ENCODE results near the gene FBXL17. TPM values are rescaled to one million over a fixed set of nuclear protein-coding genes. Genes with fewer than 3 reads are reported as not detected.

FBXL17 gene
- total RNA-seq, 2 experiments from 2014 or later, result 6.6 to 9.4 TPM

- peaks cover 14% of the 10 kb centered on the region for H3K9me3 Mint-ChIP-seq (ENCODE audit: insufficient read depth)
- no peak overlapping the region for H3K4me3 Mint-ChIP-seq
- H3K27ac Mint-ChIP-seq, result no peak overlapping the region
- H3K27me3 Mint-ChIP-seq (ENCODE audit: low read depth), result no peaks in the 10 kb centered on the region
- DNase-seq, result no peak
- H3K36me3 Mint-ChIP-seq (ENCODE audit: low read depth), result no peaks in the 10 kb centered on the region
- ATAC-seq, result no peak
- CTCF ChIA-PET, result no interaction called here
- POLR2A ChIA-PET, result no interaction called here
- no peaks in the 10 kb centered on the region for H3K4me1 Mint-ChIP-seq (ENCODE audit: low read depth)
These were observed 159.9 kb downstream of the FBXL17 start for GRCh38 chr5:108222011-108222410.

GRCh38 chr5:108220834-108221233, 161.1 kb downstream of the FBXL17 start:
- H3K36me3 Mint-ChIP-seq (ENCODE audit: low read depth), result no peaks in the 10 kb centered on the region

GRCh38 chr5:108216890-108217289, 165.0 kb downstream of the FBXL17 start:
- no peak overlapping the region for H3K4me3 Mint-ChIP-seq
- no peak for DNase-seq
- H3K4me1 Mint-ChIP-seq (ENCODE audit: low read depth), result no peaks in the 10 kb centered on the region
- no peak overlapping the region for H3K27ac Mint-ChIP-seq
- POLR2A ChIA-PET, result no interaction called here
- H3K9me3 Mint-ChIP-seq (ENCODE audit: insufficient read depth), result peaks cover 20% of the 10 kb centered on the region
- H3K27me3 Mint-ChIP-seq (ENCODE audit: low read depth), result no peaks in the 10 kb centered on the region
- no peak for ATAC-seq
- H3K36me3 Mint-ChIP-seq (ENCODE audit: low read depth), result no peaks in the 10 kb centered on the region
- CTCF ChIA-PET, result no interaction called here

More at GRCh38 chr5:108220834-108221233, 161.1 kb downstream of the FBXL17 start:
- Mint-ChIP-seq H3K4me3 (no peak overlapping the region), H3K9me3 (ENCODE audit: insufficient read depth) (peaks cover 13% of the 10 kb centered on the region), H3K27me3 (ENCODE audit: low read depth) (no peaks in the 10 kb centered on the region), H3K27ac (no peak overlapping the region), H3K4me1 (ENCODE audit: low read depth) (no peaks in the 10 kb centered on the region)
- ATAC-seq, result no peak
- ChIA-PET CTCF (no interaction called here), POLR2A (no interaction called here)
- no peak for DNase-seq

- peaks cover 16% of the 10 kb centered on the region for H3K9me3 Mint-ChIP-seq (ENCODE audit: insufficient read depth)
- no peak overlapping the region for H3K4me3 Mint-ChIP-seq
- CTCF ChIA-PET, result no interaction called here
- POLR2A ChIA-PET, result no interaction called here
- H3K27me3 Mint-ChIP-seq (ENCODE audit: low read depth), result no peaks in the 10 kb centered on the region
- DNase-seq (no peak), ATAC-seq (no peak)
- H3K4me1 Mint-ChIP-seq (ENCODE audit: low read depth), result no peaks in the 10 kb centered on the region
- H3K36me3 Mint-ChIP-seq (ENCODE audit: low read depth), result no peaks in the 10 kb centered on the region
- no peak overlapping the region for H3K27ac Mint-ChIP-seq
These were observed 167.0 kb downstream of the FBXL17 start for GRCh38 chr5:108214857-108215256.

GRCh38 chr5:108212775-108213346, 169.0 kb downstream of the FBXL17 start:
- H3K27ac Mint-ChIP-seq, result no peak overlapping the region
- H3K4me1 Mint-ChIP-seq (ENCODE audit: low read depth), result no peaks in the 10 kb centered on the region
- CTCF ChIA-PET, result interaction anchor here (0.6 kb wide), 1 partner anchor 980 kb away, joined by 3 read pairs; no protein-coding TSS in a partner anchor
- H3K36me3 Mint-ChIP-seq (ENCODE audit: low read depth), result no peaks in the 10 kb centered on the region
- POLR2A ChIA-PET, result no interaction called here
- ATAC-seq (no peak), DNase-seq (no peak)
- peaks cover 9% of the 10 kb centered on the region for H3K9me3 Mint-ChIP-seq (ENCODE audit: insufficient read depth)
- no peaks in the 10 kb centered on the region for H3K27me3 Mint-ChIP-seq (ENCODE audit: low read depth)
- H3K4me3 Mint-ChIP-seq, result no peak overlapping the region

GRCh38 chr5:108206707-108207106, 175.2 kb downstream of the FBXL17 start:
- Mint-ChIP-seq H3K36me3 (ENCODE audit: low read depth) (no peaks in the 10 kb centered on the region), H3K27me3 (ENCODE audit: low read depth) (no peaks in the 10 kb centered on the region), H3K4me3 (no peak overlapping the region), H3K4me1 (ENCODE audit: low read depth) (no peaks in the 10 kb centered on the region), H3K9me3 (ENCODE audit: insufficient read depth) (no peaks in the 10 kb centered on the region), H3K27ac (no peak overlapping the region)
- DNase-seq (no peak), ATAC-seq (no peak)
- CTCF ChIA-PET, result no interaction called here
- POLR2A ChIA-PET, result no interaction called here

- DNase-seq, result no peak
- no peak overlapping the region for H3K4me3 Mint-ChIP-seq
- H3K36me3 Mint-ChIP-seq (ENCODE audit: low read depth), result no peaks in the 10 kb centered on the region
- H3K27me3 Mint-ChIP-seq (ENCODE audit: low read depth), result no peaks in the 10 kb centered on the region
- H3K27ac Mint-ChIP-seq, result no peak overlapping the region
- ChIA-PET POLR2A (no interaction called here), CTCF (interaction anchor here (1.3 kb wide), 1 partner anchor 11 kb away, joined by 7 read pairs; no protein-coding TSS in a partner anchor)
- no peak for ATAC-seq
- no peaks in the 10 kb centered on the region for H3K4me1 Mint-ChIP-seq (ENCODE audit: low read depth)
- no peaks in the 10 kb centered on the region for H3K9me3 Mint-ChIP-seq (ENCODE audit: insufficient read depth)
These were observed 180.2 kb downstream of the FBXL17 start for GRCh38 chr5:108201721-108202120.

GRCh38 chr5:108196276-108196675, 185.6 kb downstream of the FBXL17 start:
- Mint-ChIP-seq H3K4me1 (ENCODE audit: low read depth) (no peaks in the 10 kb centered on the region), H3K27me3 (ENCODE audit: low read depth) (no peaks in the 10 kb centered on the region), H3K36me3 (ENCODE audit: low read depth) (no peaks in the 10 kb centered on the region), H3K4me3 (no peak overlapping the region), H3K27ac (no peak overlapping the region), H3K9me3 (ENCODE audit: insufficient read depth) (no peaks in the 10 kb centered on the region)
- DNase-seq (no peak), ATAC-seq (no peak)
- POLR2A ChIA-PET, result no interaction called here
- CTCF ChIA-PET, result interaction anchor here (1.7 kb wide), 1 partner anchor 26 kb away, joined by 3 read pairs; no protein-coding TSS in a partner anchor

- ChIA-PET POLR2A (no interaction called here), CTCF (no interaction called here)
- no peaks in the 10 kb centered on the region for H3K27me3 Mint-ChIP-seq (ENCODE audit: low read depth)
- H3K36me3 Mint-ChIP-seq (ENCODE audit: low read depth), result no peaks in the 10 kb centered on the region
- no peak for ATAC-seq
- DNase-seq, result no peak
- H3K4me1 Mint-ChIP-seq (ENCODE audit: low read depth), result no peaks in the 10 kb centered on the region
- no peaks in the 10 kb centered on the region for H3K9me3 Mint-ChIP-seq (ENCODE audit: insufficient read depth)
- no peak overlapping the region for H3K27ac Mint-ChIP-seq
- H3K4me3 Mint-ChIP-seq, result no peak overlapping the region
These were observed 188.7 kb downstream of the FBXL17 start for GRCh38 chr5:108193021-108193795.

- ATAC-seq, result no peak
- DNase-seq, result no peak
- Mint-ChIP-seq H3K27ac (no peak overlapping the region), H3K27me3 (ENCODE audit: low read depth) (no peaks in the 10 kb centered on the region), H3K36me3 (ENCODE audit: low read depth) (no peaks in the 10 kb centered on the region), H3K4me1 (ENCODE audit: low read depth) (no peaks in the 10 kb centered on the region), H3K9me3 (ENCODE audit: insufficient read depth) (no peaks in the 10 kb centered on the region), H3K4me3 (no peak overlapping the region)
- ChIA-PET POLR2A (no interaction called here), CTCF (no interaction called here)
These were observed 197.0 kb downstream of the FBXL17 start for GRCh38 chr5:108184940-108185339.

GRCh38 chr5:108181975-108182374, 199.9 kb downstream of the FBXL17 start:
- no peaks in the 10 kb centered on the region for H3K4me1 Mint-ChIP-seq (ENCODE audit: low read depth)
- DNase-seq (no peak), ATAC-seq (no peak)
- CTCF ChIA-PET, result no interaction called here
- H3K9me3 Mint-ChIP-seq (ENCODE audit: insufficient read depth), result no peaks in the 10 kb centered on the region
- POLR2A ChIA-PET, result no interaction called here
- no peaks in the 10 kb centered on the region for H3K27me3 Mint-ChIP-seq (ENCODE audit: low read depth)
- no peak overlapping the region for H3K27ac Mint-ChIP-seq
- no peaks in the 10 kb centered on the region for H3K36me3 Mint-ChIP-seq (ENCODE audit: low read depth)
- no peak overlapping the region for H3K4me3 Mint-ChIP-seq

GRCh38 chr5:108174286-108174685, 207.6 kb downstream of the FBXL17 start:
- Mint-ChIP-seq H3K9me3 (ENCODE audit: insufficient read depth) (no peaks in the 10 kb centered on the region), H3K27ac (no peak overlapping the region), H3K27me3 (ENCODE audit: low read depth) (no peaks in the 10 kb centered on the region), H3K4me1 (ENCODE audit: low read depth) (no peaks in the 10 kb centered on the region), H3K36me3 (ENCODE audit: low read depth) (no peaks in the 10 kb centered on the region), H3K4me3 (no peak overlapping the region)
- CTCF ChIA-PET, result no interaction called here
- POLR2A ChIA-PET, result no interaction called here
- DNase-seq (no peak), ATAC-seq (no peak)

GRCh38 chr5:108171759-108172158, 210.1 kb downstream of the FBXL17 start:
- ChIA-PET CTCF (no interaction called here), POLR2A (no interaction called here)
- Mint-ChIP-seq H3K4me3 (no peak overlapping the region), H3K36me3 (ENCODE audit: low read depth) (no peaks in the 10 kb centered on the region), H3K27ac (no peak overlapping the region), H3K27me3 (ENCODE audit: low read depth) (no peaks in the 10 kb centered on the region), H3K9me3 (ENCODE audit: insufficient read depth) (no peaks in the 10 kb centered on the region), H3K4me1 (ENCODE audit: low read depth) (no peaks in the 10 kb centered on the region)
- no peak for DNase-seq
- no peak for ATAC-seq
